Right atrium auricular region (tissue), 2 donors: ENCODE data around the gene CISTR. TPM values are rescaled to one million over a fixed set of nuclear protein-coding genes. Genes with fewer than 3 reads are reported as not detected.

Source experiments
- DNase-seq: peaks from one replicate; pipeline ENCODE4 v3.0.0-alpha.2; 2019; ENCODE audit warnings: low spot score
- H3K27ac ChIP-seq, 2 donors: fragments of 200-600 bp; sonication (generic); 1 replicate in 1 of 2; 2 replicates in 1 of 2; pipeline ENCODE4 v1.5.1; 2016 to 2019
- H3K27me3 ChIP-seq, 2 donors: fragments of 200-600 bp; sonication (generic); one replicate each; pipeline versions ENCODE4 v1.5.1 to v1.6.0; 2017 to 2019
- H3K36me3 ChIP-seq: fragments of 200-600 bp; sonication (generic); one replicate; pipeline ENCODE4 v1.5.1; 2016
- H3K4me1 ChIP-seq, 2 donors: fragments of 200-600 bp; sonication (generic); one replicate each; pipeline versions ENCODE4 v1.5.1 to v1.6.0; 2017 to 2019
- H3K4me3 ChIP-seq, 2 donors: fragments of 200-600 bp; sonication (generic); 1 replicate in 1 of 2; 2 replicates in 1 of 2; pipeline ENCODE4 v1.5.1; 2017 to 2019; ENCODE audit warnings: mild to moderate bottlenecking in 1 of 2, moderate library complexity in 1 of 2
- H3K9me3 ChIP-seq, 2 donors: fragments of 200-600 bp; sonication (generic); one replicate each; pipeline ENCODE4 v1.5.1; 2019
- total RNA-seq, 2 donors: library from RNA; depleted of rRNA; stranded (reverse); fragments of >200 nt; gene quantifications; one replicate each; pipeline ENCODE4 v1.1.0, GENCODE V29; 2016
- TF ChIP-seq, protein P1 (sequence below), 2 donors: fragments of 200-600 bp; sonication (generic); IDR thresholded peaks; one replicate each; pipeline ENCODE4 v1.5.1; 2019; ENCODE audit warnings: antibody characterized with exemption in 2 of 2

The CISTR gene
- total RNA-seq, 2 donors from 2014 or later, result 3.7 TPM; not detected in 1

DNA sequence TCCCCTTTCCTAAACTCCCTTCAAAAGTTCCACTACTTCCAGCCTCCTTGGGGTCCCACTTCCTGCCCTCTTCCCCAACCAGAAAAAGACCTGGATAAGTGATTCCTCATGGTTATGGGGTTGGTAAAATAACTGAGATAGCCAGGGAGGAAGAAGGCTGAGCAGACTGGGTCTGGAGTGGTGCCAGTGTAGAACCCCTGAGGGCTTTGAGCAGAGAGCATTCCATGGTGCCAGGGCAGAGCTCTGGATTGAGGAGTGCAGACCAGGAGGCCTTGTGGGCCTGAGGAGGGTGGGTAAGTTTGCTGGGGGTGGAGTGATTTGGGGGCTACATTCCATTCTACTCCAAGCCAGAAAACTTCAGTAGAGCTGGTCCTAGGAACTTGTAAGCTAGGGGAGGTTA, 9.5 kb upstream of the CISTR start:
- Histone ChIP-seq H3K27ac (no peak overlapping the region), H3K4me1 (peaks cover 0 to 8% of the 10 kb centered on the region in 2 donors), H3K9me3 (no peaks in the 10 kb centered on the region), H3K27me3 (no peaks in the 10 kb centered on the region), H3K4me3 (no peak overlapping the region), H3K36me3 (no peaks in the 10 kb centered on the region)
- DNase-seq, result no peak
- TF ChIP-seq, protein P1, sequence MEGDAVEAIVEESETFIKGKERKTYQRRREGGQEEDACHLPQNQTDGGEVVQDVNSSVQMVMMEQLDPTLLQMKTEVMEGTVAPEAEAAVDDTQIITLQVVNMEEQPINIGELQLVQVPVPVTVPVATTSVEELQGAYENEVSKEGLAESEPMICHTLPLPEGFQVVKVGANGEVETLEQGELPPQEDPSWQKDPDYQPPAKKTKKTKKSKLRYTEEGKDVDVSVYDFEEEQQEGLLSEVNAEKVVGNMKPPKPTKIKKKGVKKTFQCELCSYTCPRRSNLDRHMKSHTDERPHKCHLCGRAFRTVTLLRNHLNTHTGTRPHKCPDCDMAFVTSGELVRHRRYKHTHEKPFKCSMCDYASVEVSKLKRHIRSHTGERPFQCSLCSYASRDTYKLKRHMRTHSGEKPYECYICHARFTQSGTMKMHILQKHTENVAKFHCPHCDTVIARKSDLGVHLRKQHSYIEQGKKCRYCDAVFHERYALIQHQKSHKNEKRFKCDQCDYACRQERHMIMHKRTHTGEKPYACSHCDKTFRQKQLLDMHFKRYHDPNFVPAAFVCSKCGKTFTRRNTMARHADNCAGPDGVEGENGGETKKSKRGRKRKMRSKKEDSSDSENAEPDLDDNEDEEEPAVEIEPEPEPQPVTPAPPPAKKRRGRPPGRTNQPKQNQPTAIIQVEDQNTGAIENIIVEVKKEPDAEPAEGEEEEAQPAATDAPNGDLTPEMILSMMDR (IDR thresholded peaks at IDR 0.05), result no peak

DNA sequence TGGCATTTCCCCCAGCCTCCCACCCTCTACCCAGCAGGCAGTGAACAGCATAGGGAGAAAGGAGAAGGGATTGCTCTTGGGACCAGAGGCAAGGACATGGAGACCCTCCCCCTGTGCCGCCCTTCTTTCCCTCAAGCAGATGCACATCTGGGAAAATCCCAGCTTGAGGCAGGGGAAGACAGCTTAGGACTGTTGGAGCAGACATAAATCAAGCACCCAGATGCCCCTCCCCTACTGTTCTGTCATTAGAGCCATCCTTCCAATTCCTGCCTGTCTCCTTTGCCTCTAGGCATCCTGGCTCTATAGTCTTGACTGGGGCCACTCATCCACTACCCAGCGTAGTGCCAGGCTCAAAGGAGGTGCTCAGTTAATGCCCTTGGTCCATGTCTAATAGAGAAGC, 7.5 kb upstream of the CISTR start:
- Histone ChIP-seq H3K4me3 (no peak overlapping the region), H3K27ac (no peak overlapping the region), H3K4me1 (peaks cover 0 to 18% of the 10 kb centered on the region in 2 donors), H3K9me3 (no peaks in the 10 kb centered on the region), H3K27me3 (no peaks in the 10 kb centered on the region), H3K36me3 (no peaks in the 10 kb centered on the region)
- no peak for DNase-seq
- TF ChIP-seq, protein P1 (IDR thresholded peaks at IDR 0.05), result no peak

DNA sequence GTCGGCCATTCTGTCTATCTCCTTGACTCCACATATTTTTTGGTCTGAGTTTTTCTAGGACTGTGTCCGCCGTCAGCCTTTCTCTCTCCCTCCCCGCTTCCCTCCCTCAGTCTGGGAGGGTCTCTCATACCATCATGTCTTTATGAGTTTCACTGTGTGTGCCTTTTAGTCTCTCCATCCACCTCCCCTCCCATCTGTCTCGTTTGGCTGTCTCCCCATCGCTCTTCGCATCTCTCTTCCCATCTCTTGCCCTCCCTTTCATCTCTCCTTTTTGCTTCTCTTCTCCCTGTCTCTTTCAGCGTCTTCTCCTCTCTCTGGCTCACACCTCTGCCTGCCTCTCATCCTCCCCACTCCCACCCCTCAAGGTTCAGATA, 6.9 kb upstream of the CISTR start:
- no peaks in the 10 kb centered on the region for H3K36me3 ChIP-seq
- DNase-seq, result no peak
- H3K27me3 ChIP-seq, result no peaks in the 10 kb centered on the region
- TF ChIP-seq, protein P1 (IDR thresholded peaks at IDR 0.05), result no peak
- H3K9me3 ChIP-seq, result no peaks in the 10 kb centered on the region
- no peak overlapping the region for H3K4me3 ChIP-seq
- H3K4me1 ChIP-seq, result peaks cover 0 to 23% of the 10 kb centered on the region in 2 donors
- no peak overlapping the region for H3K27ac ChIP-seq

DNA sequence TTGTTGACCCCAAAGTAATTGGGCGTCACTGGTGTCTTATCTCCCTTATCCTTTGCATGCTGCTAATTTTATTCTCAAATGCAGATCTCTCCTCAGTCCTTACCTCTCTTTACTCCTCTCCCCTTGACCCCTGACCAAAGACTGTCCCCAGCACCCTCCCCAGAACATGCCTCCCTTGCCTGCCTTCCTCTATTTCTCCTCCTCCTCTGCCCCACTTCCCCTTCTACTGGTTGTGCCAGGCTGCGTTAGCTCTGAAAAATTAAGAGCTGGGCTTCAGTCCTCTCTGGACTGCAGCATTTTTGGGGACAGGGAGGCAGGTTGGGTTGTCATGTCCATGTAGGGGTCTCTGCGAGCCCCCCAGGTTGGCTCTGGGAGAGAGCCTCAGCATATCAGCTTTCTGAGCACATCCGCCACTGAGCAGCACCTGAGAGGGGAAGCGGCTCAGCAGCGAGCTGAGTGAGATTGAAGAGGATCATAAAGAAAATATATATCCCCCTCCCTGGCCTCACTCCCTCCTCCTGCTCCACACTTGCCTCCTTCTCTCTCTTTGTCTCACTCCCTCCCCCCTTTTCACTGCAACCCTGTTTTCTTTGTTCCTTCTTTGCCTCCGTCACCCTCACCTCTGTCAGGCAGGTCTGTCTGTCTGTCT, 6.4 kb upstream of the CISTR start:
- TF ChIP-seq, protein P1 (IDR thresholded peaks at IDR 0.05), result no peak
- no peak for DNase-seq
- Histone ChIP-seq H3K9me3 (no peaks in the 10 kb centered on the region), H3K27me3 (no peaks in the 10 kb centered on the region), H3K4me1 (peaks cover 0 to 23% of the 10 kb centered on the region in 2 donors), H3K36me3 (no peaks in the 10 kb centered on the region), H3K27ac (no peak overlapping the region), H3K4me3 (no peak overlapping the region)

DNA sequence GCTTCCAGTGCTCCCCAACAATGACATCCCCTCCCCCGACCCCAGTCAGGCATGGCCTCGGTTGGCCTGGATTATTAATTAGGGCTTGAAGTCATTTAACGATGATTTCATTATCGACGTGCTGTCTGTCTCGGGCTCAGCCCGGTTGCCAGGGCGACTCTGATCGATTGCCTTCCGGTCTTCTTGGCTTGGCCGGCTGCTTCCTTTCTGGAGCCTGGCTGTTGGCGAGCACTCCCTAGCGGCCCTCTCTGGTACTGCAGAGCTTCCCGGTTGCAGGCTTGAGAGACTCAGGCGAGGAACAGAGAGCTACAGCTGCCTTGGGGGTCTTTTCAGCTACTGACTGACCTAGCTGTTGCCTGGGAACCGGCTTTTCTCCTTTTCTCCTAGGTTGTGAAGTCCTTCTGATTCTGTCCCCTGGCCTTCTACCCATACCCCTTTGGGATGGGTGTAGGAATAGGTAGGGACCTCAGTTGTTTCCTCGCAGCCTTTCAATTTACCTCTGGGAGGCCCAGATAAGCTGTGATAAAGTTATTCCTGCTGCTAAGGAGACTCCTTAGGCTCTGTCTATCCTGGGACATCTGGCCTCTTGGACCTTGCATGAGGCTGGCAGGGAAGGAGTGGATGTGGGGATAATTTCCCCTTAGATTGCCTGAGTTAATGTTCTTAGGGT, 5.5 kb upstream of the CISTR start:
- H3K4me1 ChIP-seq, result peaks cover 0 to 23% of the 10 kb centered on the region in 2 donors
- TF ChIP-seq, protein P1 (IDR thresholded peaks at IDR 0.05), result peak; percentile 91 to 93
- no peak overlapping the region for H3K27ac ChIP-seq
- DNase-seq, result peak; percentile 73
- no peaks in the 10 kb centered on the region for H3K9me3 ChIP-seq
- no peaks in the 10 kb centered on the region for H3K36me3 ChIP-seq
- H3K27me3 ChIP-seq, result no peaks in the 10 kb centered on the region
- peak overlapping the region in 1 of 2 donors; percentile 22 for H3K4me3 ChIP-seq
